ENCODE results near the gene MYZAP.

MYZAP gene

GRCh38 chr15:57634290-57634689 is 42.6 kb downstream of the MYZAP start:
- peaks cover 7 to 35% of the 10 kb centered on the region in 2 donors for H3K36me3 ChIP-seq (ENCODE audit: control insufficient read depth in 2 of 2, insufficient read depth in 2 of 2, low read length in 2 of 2)
- H3K9ac ChIP-seq (ENCODE audit: low read depth in 1 of 2, low read length in 2 of 2), result no peak overlapping the region
- H3K27me3 ChIP-seq (ENCODE audit: control insufficient read depth in 2 of 2, insufficient read depth in 2 of 2, low read length in 2 of 2), result no peaks in the 10 kb centered on the region
- no peak overlapping the region for H3K27ac ChIP-seq (ENCODE audit: low read depth in 2 of 2, low read length in 2 of 2)
- H3K9me3 ChIP-seq (ENCODE audit: control insufficient read depth in 2 of 2, low read length in 2 of 2), result no peaks in the 10 kb centered on the region
- peaks cover 2 to 11% of the 10 kb centered on the region in 2 donors for H3K4me1 ChIP-seq (ENCODE audit: control insufficient read depth in 2 of 2, insufficient read depth in 2 of 2, low read length in 2 of 2)
- no peak overlapping the region for H3K4me3 ChIP-seq (ENCODE audit: low read length in 2 of 2)

- Histone ChIP-seq H3K4me1 (ENCODE audit: control insufficient read depth in 2 of 2, insufficient read depth in 2 of 2, low read length in 2 of 2) (peaks cover 2 to 11% of the 10 kb centered on the region in 2 donors), H3K9ac (ENCODE audit: low read depth in 1 of 2, low read length in 2 of 2) (no peak overlapping the region), H3K4me3 (ENCODE audit: low read length in 2 of 2) (no peak overlapping the region), H3K9me3 (ENCODE audit: control insufficient read depth in 2 of 2, low read length in 2 of 2) (no peaks in the 10 kb centered on the region), H3K36me3 (ENCODE audit: control insufficient read depth in 2 of 2, insufficient read depth in 2 of 2, low read length in 2 of 2) (peaks cover 12 to 38% of the 10 kb centered on the region in 2 donors), H3K27me3 (ENCODE audit: control insufficient read depth in 2 of 2, insufficient read depth in 2 of 2, low read length in 2 of 2) (no peaks in the 10 kb centered on the region), H3K27ac (ENCODE audit: low read depth in 2 of 2, low read length in 2 of 2) (peak overlapping the region; percentile 2 to 12)
These were observed 43.7 kb downstream of the MYZAP start for GRCh38 chr15:57635300-57635909.

GRCh38 chr15:57637846-57638245 is 46.1 kb downstream of the MYZAP start:
- Histone ChIP-seq H3K27ac (ENCODE audit: low read depth in 2 of 2, low read length in 2 of 2) (no peak overlapping the region), H3K9ac (ENCODE audit: low read depth in 1 of 2, low read length in 2 of 2) (no peak overlapping the region)

GRCh38 chr15:57639306-57639705 is 47.6 kb downstream of the MYZAP start:
- H3K4me3 ChIP-seq (ENCODE audit: low read length in 2 of 2), result no peak overlapping the region
- peaks cover 2 to 11% of the 10 kb centered on the region in 2 donors for H3K4me1 ChIP-seq (ENCODE audit: control insufficient read depth in 2 of 2, insufficient read depth in 2 of 2, low read length in 2 of 2)
- peaks cover 7 to 31% of the 10 kb centered on the region in 2 donors for H3K36me3 ChIP-seq (ENCODE audit: control insufficient read depth in 2 of 2, insufficient read depth in 2 of 2, low read length in 2 of 2)
- H3K27ac ChIP-seq (ENCODE audit: low read depth in 2 of 2, low read length in 2 of 2), result no peak overlapping the region
- no peaks in the 10 kb centered on the region for H3K27me3 ChIP-seq (ENCODE audit: control insufficient read depth in 2 of 2, insufficient read depth in 2 of 2, low read length in 2 of 2)
- H3K9ac ChIP-seq (ENCODE audit: low read depth in 1 of 2, low read length in 2 of 2), result no peak overlapping the region
- no peaks in the 10 kb centered on the region for H3K9me3 ChIP-seq (ENCODE audit: control insufficient read depth in 2 of 2, low read length in 2 of 2)

More at GRCh38 chr15:57637846-57638245, 46.1 kb downstream of the MYZAP start:
- no peaks in the 10 kb centered on the region for H3K27me3 ChIP-seq (ENCODE audit: control insufficient read depth in 2 of 2, insufficient read depth in 2 of 2, low read length in 2 of 2)
- H3K4me1 ChIP-seq (ENCODE audit: control insufficient read depth in 2 of 2, insufficient read depth in 2 of 2, low read length in 2 of 2), result peaks cover 2 to 11% of the 10 kb centered on the region in 2 donors
- peaks cover 7 to 38% of the 10 kb centered on the region in 2 donors for H3K36me3 ChIP-seq (ENCODE audit: control insufficient read depth in 2 of 2, insufficient read depth in 2 of 2, low read length in 2 of 2)
- H3K4me3 ChIP-seq (ENCODE audit: low read length in 2 of 2), result no peak overlapping the region
- H3K9me3 ChIP-seq (ENCODE audit: control insufficient read depth in 2 of 2, low read length in 2 of 2), result no peaks in the 10 kb centered on the region

- no peaks in the 10 kb centered on the region for H3K27me3 ChIP-seq (ENCODE audit: control insufficient read depth in 2 of 2, insufficient read depth in 2 of 2, low read length in 2 of 2)
- peaks cover 9 to 27% of the 10 kb centered on the region in 2 donors for H3K36me3 ChIP-seq (ENCODE audit: control insufficient read depth in 2 of 2, insufficient read depth in 2 of 2, low read length in 2 of 2)
- no peaks in the 10 kb centered on the region for H3K9me3 ChIP-seq (ENCODE audit: control insufficient read depth in 2 of 2, low read length in 2 of 2)
- no peak overlapping the region for H3K9ac ChIP-seq (ENCODE audit: low read depth in 1 of 2, low read length in 2 of 2)
- H3K27ac ChIP-seq (ENCODE audit: low read depth in 2 of 2, low read length in 2 of 2), result no peak overlapping the region
- H3K4me1 ChIP-seq (ENCODE audit: control insufficient read depth in 2 of 2, insufficient read depth in 2 of 2, low read length in 2 of 2), result peaks cover 0 to 2% of the 10 kb centered on the region in 2 donors
- no peak overlapping the region for H3K4me3 ChIP-seq (ENCODE audit: low read length in 2 of 2)
These were observed 49.4 kb downstream of the MYZAP start for GRCh38 chr15:57640930-57641682.

- no peaks in the 10 kb centered on the region for H3K9me3 ChIP-seq (ENCODE audit: control insufficient read depth in 2 of 2, low read length in 2 of 2)
- H3K27ac ChIP-seq (ENCODE audit: low read depth in 2 of 2, low read length in 2 of 2), result no peak overlapping the region
- no peak overlapping the region for H3K4me3 ChIP-seq (ENCODE audit: low read length in 2 of 2)
- no peak overlapping the region for H3K9ac ChIP-seq (ENCODE audit: low read depth in 1 of 2, low read length in 2 of 2)
- peaks cover 0 to 4% of the 10 kb centered on the region in 2 donors for H3K4me1 ChIP-seq (ENCODE audit: control insufficient read depth in 2 of 2, insufficient read depth in 2 of 2, low read length in 2 of 2)
- H3K36me3 ChIP-seq (ENCODE audit: control insufficient read depth in 2 of 2, insufficient read depth in 2 of 2, low read length in 2 of 2), result peaks cover 7 to 21% of the 10 kb centered on the region in 2 donors
- no peaks in the 10 kb centered on the region for H3K27me3 ChIP-seq (ENCODE audit: control insufficient read depth in 2 of 2, insufficient read depth in 2 of 2, low read length in 2 of 2)
These were observed 52.1 kb downstream of the MYZAP start for GRCh38 chr15:57643826-57644225.

- Histone ChIP-seq H3K36me3 (ENCODE audit: control insufficient read depth in 2 of 2, insufficient read depth in 2 of 2, low read length in 2 of 2) (peaks cover 5 to 10% of the 10 kb centered on the region in 2 donors), H3K27ac (ENCODE audit: low read depth in 2 of 2, low read length in 2 of 2) (no peak overlapping the region), H3K4me1 (ENCODE audit: control insufficient read depth in 2 of 2, insufficient read depth in 2 of 2, low read length in 2 of 2) (peaks cover 0 to 4% of the 10 kb centered on the region in 2 donors)
These were observed 54.4 kb downstream of the MYZAP start for GRCh38 chr15:57646087-57646486.

GRCh38 chr15:57647071-57647790 is 55.5 kb downstream of the MYZAP start:
- peaks cover 0 to 4% of the 10 kb centered on the region in 2 donors for H3K4me1 ChIP-seq (ENCODE audit: control insufficient read depth in 2 of 2, insufficient read depth in 2 of 2, low read length in 2 of 2)
- no peaks in the 10 kb centered on the region for H3K9me3 ChIP-seq (ENCODE audit: control insufficient read depth in 2 of 2, low read length in 2 of 2)
- H3K4me3 ChIP-seq (ENCODE audit: low read length in 2 of 2), result no peak overlapping the region
- H3K36me3 ChIP-seq (ENCODE audit: control insufficient read depth in 2 of 2, insufficient read depth in 2 of 2, low read length in 2 of 2), result peaks cover 5% of the 10 kb centered on the region in 2 donors
- H3K27me3 ChIP-seq (ENCODE audit: control insufficient read depth in 2 of 2, insufficient read depth in 2 of 2, low read length in 2 of 2), result no peaks in the 10 kb centered on the region
- H3K9ac ChIP-seq (ENCODE audit: low read depth in 1 of 2, low read length in 2 of 2), result no peak overlapping the region
- peak overlapping the region in 1 of 2 donors; percentile 25 for H3K27ac ChIP-seq (ENCODE audit: low read depth in 2 of 2, low read length in 2 of 2)

More at GRCh38 chr15:57646087-57646486, 54.4 kb downstream of the MYZAP start:
- H3K9ac ChIP-seq (ENCODE audit: low read depth in 1 of 2, low read length in 2 of 2), result no peak overlapping the region
- no peaks in the 10 kb centered on the region for H3K27me3 ChIP-seq (ENCODE audit: control insufficient read depth in 2 of 2, insufficient read depth in 2 of 2, low read length in 2 of 2)
- no peak overlapping the region for H3K4me3 ChIP-seq (ENCODE audit: low read length in 2 of 2)
- H3K9me3 ChIP-seq (ENCODE audit: control insufficient read depth in 2 of 2, low read length in 2 of 2), result no peaks in the 10 kb centered on the region

- H3K36me3 ChIP-seq (ENCODE audit: control insufficient read depth in 2 of 2, insufficient read depth in 2 of 2, low read length in 2 of 2), result peaks cover 3 to 5% of the 10 kb centered on the region in 2 donors
These were observed 56.1 kb downstream of the MYZAP start for GRCh38 chr15:57647791-57648130.

GRCh38 chr15:57649138-57649537 is 57.4 kb downstream of the MYZAP start:
- Histone ChIP-seq H3K27ac (ENCODE audit: low read depth in 2 of 2, low read length in 2 of 2) (no peak overlapping the region), H3K4me3 (ENCODE audit: low read length in 2 of 2) (no peak overlapping the region), H3K9me3 (ENCODE audit: control insufficient read depth in 2 of 2, low read length in 2 of 2) (no peaks in the 10 kb centered on the region), H3K36me3 (ENCODE audit: control insufficient read depth in 2 of 2, insufficient read depth in 2 of 2, low read length in 2 of 2) (peaks cover 3 to 5% of the 10 kb centered on the region in 2 donors), H3K4me1 (ENCODE audit: control insufficient read depth in 2 of 2, insufficient read depth in 2 of 2, low read length in 2 of 2) (peaks cover 0 to 4% of the 10 kb centered on the region in 2 donors), H3K9ac (ENCODE audit: low read depth in 1 of 2, low read length in 2 of 2) (no peak overlapping the region), H3K27me3 (ENCODE audit: control insufficient read depth in 2 of 2, insufficient read depth in 2 of 2, low read length in 2 of 2) (no peaks in the 10 kb centered on the region)

More at GRCh38 chr15:57647791-57648130, 56.1 kb downstream of the MYZAP start:
- H3K27me3 ChIP-seq (ENCODE audit: control insufficient read depth in 2 of 2, insufficient read depth in 2 of 2, low read length in 2 of 2), result no peaks in the 10 kb centered on the region
- H3K9ac ChIP-seq (ENCODE audit: low read depth in 1 of 2, low read length in 2 of 2), result no peak overlapping the region
- H3K4me3 ChIP-seq (ENCODE audit: low read length in 2 of 2), result no peak overlapping the region
- no peaks in the 10 kb centered on the region for H3K9me3 ChIP-seq (ENCODE audit: control insufficient read depth in 2 of 2, low read length in 2 of 2)
- peaks cover 0 to 4% of the 10 kb centered on the region in 2 donors for H3K4me1 ChIP-seq (ENCODE audit: control insufficient read depth in 2 of 2, insufficient read depth in 2 of 2, low read length in 2 of 2)
- peak overlapping the region in 1 of 2 donors; percentile 25 for H3K27ac ChIP-seq (ENCODE audit: low read depth in 2 of 2, low read length in 2 of 2)

Data from mucosa of rectum (tissue), 2 donors.